SJCRH30 (cell line): Measurements from ENCODE around the gene GAB2. TPM values are rescaled to one million over a fixed set of nuclear protein-coding genes. Genes with fewer than 3 reads are reported as not detected.
A peak's percentile ranks its signal among the peaks of the same experiment; 100 is the strongest.
"Not testable (repeated sequence)": the region's sequence is repeated elsewhere in the genome, so short reads cannot be mapped to it uniquely, and the experiment has no call there.

ENCODE experiments used
- DNase-seq, 2 experiments: peaks; one replicate each; pipeline ENCODE4 v3.0.0-alpha.2; 2015 to 2020
- H3K27ac ChIP-seq: fragments of 250-450 bp; sonication (Bioruptor Pico); 2 replicates; pipeline ENCODE4 v1.5.1; 2020; ENCODE audit warnings: mild to moderate bottlenecking, moderate library complexity
- H3K27me3 ChIP-seq: fragments of 250-450 bp; sonication (Bioruptor Pico); 2 replicates; pipeline ENCODE4 v1.5.1; 2020; ENCODE audit warnings: mild to moderate bottlenecking, moderate library complexity
- H3K36me3 ChIP-seq: fragments of 250-450 bp; sonication (Bioruptor Pico); 2 replicates; pipeline ENCODE4 v1.5.1; 2020; ENCODE audit warnings: mild to moderate bottlenecking, moderate library complexity
- H3K4me1 ChIP-seq: fragments of 250-450 bp; sonication (Bioruptor Pico); 2 replicates; pipeline ENCODE4 v1.5.1; 2020; ENCODE audit warnings: mild to moderate bottlenecking, moderate library complexity
- H3K4me3 ChIP-seq: fragments of 250-450 bp; sonication (Bioruptor Pico); 2 replicates; pipeline ENCODE4 v1.5.1; 2020; ENCODE audit warnings: mild to moderate bottlenecking, moderate library complexity
- H3K9me3 ChIP-seq: fragments of 250-450 bp; sonication (Bioruptor Pico); replicated peaks from 2 replicates; pipeline ENCODE4 v1.5.1; 2020; ENCODE audit warnings: mild to moderate bottlenecking, moderate library complexity
- total RNA-seq: library from RNA; depleted of rRNA; stranded (reverse); fragments of >200 nt; shearing (Covaris generic); gene quantifications from 2 replicates; pipeline ENCODE4 v1.2.3, GENCODE V29; 2014

The GAB2 gene
- total RNA-seq, 1 experiment from 2014 or later: 5.6 TPM

- Histone ChIP-seq H3K36me3 (no peaks in the 10 kb centered on the region), H3K9me3 (no peaks in the 10 kb centered on the region), H3K27ac (no peak overlapping the region), H3K27me3 (no peaks in the 10 kb centered on the region), H3K4me1 (peaks cover 44% of the 10 kb centered on the region), H3K4me3 (no peak overlapping the region)
- no peak for DNase-seq
These were observed 42.7 kb downstream of the GAB2 start for GRCh38 chr11:78374917-78375316.

- DNase-seq: peak; percentile 59 to 85
- no peaks in the 10 kb centered on the region for H3K36me3 ChIP-seq
- H3K4me3 ChIP-seq: no peak overlapping the region
- no peaks in the 10 kb centered on the region for H3K9me3 ChIP-seq
- H3K27me3 ChIP-seq: no peaks in the 10 kb centered on the region
- H3K27ac ChIP-seq: peak overlapping the region; percentile 77
- peaks cover 44% of the 10 kb centered on the region for H3K4me1 ChIP-seq
These were observed 43.9 kb downstream of the GAB2 start for GRCh38 chr11:78373689-78374088.

GRCh38 chr11:78372114-78372768 is 45.4 kb downstream of the GAB2 start:
- no peak overlapping the region for H3K4me3 ChIP-seq
- no peaks in the 10 kb centered on the region for H3K9me3 ChIP-seq
- peaks cover 44% of the 10 kb centered on the region for H3K4me1 ChIP-seq
- no peaks in the 10 kb centered on the region for H3K36me3 ChIP-seq
- H3K27me3 ChIP-seq: no peaks in the 10 kb centered on the region
- peak in 1 of 2 experiments; percentile 22 for DNase-seq
- H3K27ac ChIP-seq: peak overlapping the region; percentile 77; the same call in 1 of the 2 replicates

GRCh38 chr11:78371221-78371891 is 46.3 kb downstream of the GAB2 start:
- peak in 1 of 2 experiments; percentile 58 for DNase-seq
- Histone ChIP-seq H3K4me1 (peaks cover 44% of the 10 kb centered on the region), H3K27me3 (no peaks in the 10 kb centered on the region), H3K36me3 (no peaks in the 10 kb centered on the region), H3K4me3 (peak overlapping the region; percentile 20), H3K9me3 (no peaks in the 10 kb centered on the region), H3K27ac (peak overlapping the region; percentile 36)

GRCh38 chr11:78370406-78371172 is 47.0 kb downstream of the GAB2 start:
- DNase-seq: peak; percentile 42 to 58
- no peaks in the 10 kb centered on the region for H3K9me3 ChIP-seq
- H3K27ac ChIP-seq: peak overlapping the region; percentile 36
- no peaks in the 10 kb centered on the region for H3K36me3 ChIP-seq
- H3K27me3 ChIP-seq: no peaks in the 10 kb centered on the region
- H3K4me1 ChIP-seq: peaks cover 50% of the 10 kb centered on the region
- peak overlapping the region; percentile 20 for H3K4me3 ChIP-seq

GRCh38 chr11:78365381-78365792 is 52.2 kb downstream of the GAB2 start:
- no peaks in the 10 kb centered on the region for H3K27me3 ChIP-seq
- DNase-seq: peak; percentile 68 to 75
- no peaks in the 10 kb centered on the region for H3K36me3 ChIP-seq
- no peak overlapping the region for H3K27ac ChIP-seq
- H3K4me1 ChIP-seq: peaks cover 19% of the 10 kb centered on the region
- H3K9me3 ChIP-seq: no peaks in the 10 kb centered on the region
- H3K4me3 ChIP-seq: no peak overlapping the region

- Histone ChIP-seq H3K4me1 (peaks cover 17% of the 10 kb centered on the region), H3K9me3 (no peaks in the 10 kb centered on the region), H3K36me3 (no peaks in the 10 kb centered on the region), H3K27me3 (no peaks in the 10 kb centered on the region), H3K4me3 (no peak overlapping the region), H3K27ac (no peak overlapping the region)
- DNase-seq: no peak
These were observed 53.4 kb downstream of the GAB2 start for GRCh38 chr11:78364128-78364751.

- no peak for DNase-seq
- H3K9me3 ChIP-seq: no peaks in the 10 kb centered on the region
- H3K4me1 ChIP-seq: peaks cover 17% of the 10 kb centered on the region
- H3K27me3 ChIP-seq: no peaks in the 10 kb centered on the region
- no peak overlapping the region for H3K4me3 ChIP-seq
- H3K27ac ChIP-seq: no peak overlapping the region
- no peaks in the 10 kb centered on the region for H3K36me3 ChIP-seq
These were observed 54.5 kb downstream of the GAB2 start for GRCh38 chr11:78363024-78363619.

- DNase-seq: no peak
- peaks cover 17% of the 10 kb centered on the region for H3K4me1 ChIP-seq
- H3K27me3 ChIP-seq: no peaks in the 10 kb centered on the region
- H3K4me3 ChIP-seq: no peak overlapping the region
- peaks cover 10% of the 10 kb centered on the region; the same call in 1 of the 2 replicates for H3K9me3 ChIP-seq
- no peak overlapping the region for H3K27ac ChIP-seq
- H3K36me3 ChIP-seq: no peaks in the 10 kb centered on the region
These were observed 56.4 kb downstream of the GAB2 start for GRCh38 chr11:78361228-78361627.

- H3K27me3 ChIP-seq: no peaks in the 10 kb centered on the region
- DNase-seq: no peak
- H3K4me1 ChIP-seq: peaks cover 5% of the 10 kb centered on the region
- no peak overlapping the region for H3K27ac ChIP-seq
- H3K36me3 ChIP-seq: no peaks in the 10 kb centered on the region
- no peak overlapping the region for H3K4me3 ChIP-seq
- peaks cover 10% of the 10 kb centered on the region; the same call in 1 of the 2 replicates for H3K9me3 ChIP-seq
These were observed 57.7 kb downstream of the GAB2 start for GRCh38 chr11:78359921-78360320.

- H3K27ac ChIP-seq, H3K4me1 ChIP-seq, DNase-seq, H3K27me3 ChIP-seq, H3K4me3 ChIP-seq, H3K36me3 ChIP-seq: not testable (repeated sequence)
- H3K9me3 ChIP-seq: peaks cover 10% of the 10 kb centered on the region; the same call in 1 of the 2 replicates
These were observed 59.7 kb downstream of the GAB2 start for GRCh38 chr11:78357924-78358323.

GRCh38 chr11:78357425-78357824 is 60.2 kb downstream of the GAB2 start:
- H3K4me1 ChIP-seq, H3K27ac ChIP-seq, H3K27me3 ChIP-seq, H3K4me3 ChIP-seq, DNase-seq, H3K36me3 ChIP-seq: not testable (repeated sequence)
- H3K9me3 ChIP-seq: peaks cover 10% of the 10 kb centered on the region; the same call in 1 of the 2 replicates

- H3K27me3 ChIP-seq, H3K4me3 ChIP-seq, H3K36me3 ChIP-seq, DNase-seq, H3K27ac ChIP-seq: not testable (repeated sequence)
- Histone ChIP-seq H3K4me1 (peaks cover 14% of the 10 kb centered on the region), H3K9me3 (peaks cover 10% of the 10 kb centered on the region; the same call in 1 of the 2 replicates)
These were observed 61.9 kb downstream of the GAB2 start for GRCh38 chr11:78355742-78356141.

GRCh38 chr11:78355309-78355705 is 62.3 kb downstream of the GAB2 start:
- peaks cover 10% of the 10 kb centered on the region; the same call in 1 of the 2 replicates for H3K9me3 ChIP-seq
- H3K27me3 ChIP-seq: no peaks in the 10 kb centered on the region
- H3K27ac ChIP-seq: no peak overlapping the region

More at GRCh38 chr11:78355309-78355705, 62.3 kb downstream of the GAB2 start:
- Histone ChIP-seq H3K4me1 (peaks cover 14% of the 10 kb centered on the region), H3K4me3 (no peak overlapping the region), H3K36me3 (no peaks in the 10 kb centered on the region)
- DNase-seq: no peak
